Prostate gland (tissue), 2 donors: ENCODE data around the gene CLMP.

ENCODE experiments used
- POLR2A ChIP-seq: fragments of 450-650 bp; IDR thresholded peaks from one replicate; pipeline ENCODE4 v1.6.1; 2016; ENCODE audit warnings: antibody characterized with exemption, mild to moderate bottlenecking
- POLR2AphosphoS5 ChIP-seq: sonication (generic); formaldehyde crosslinking; IDR thresholded peaks from one replicate; pipeline ENCODE4 v1.6.1; 2017; ENCODE audit warnings: antibody characterized with exemption
- TF ChIP-seq, protein P1 (sequence below), 4 experiments: fragments of 200-600 bp in 2 of 4; fragments of 450-650 bp in 2 of 4; sonication (generic) in 2 of 4; IDR thresholded peaks; 1 replicate in 3 of 4; 2 replicates in 1 of 4; pipeline ENCODE4 v1.5.1; 2016 to 2019; ENCODE audit warnings: antibody characterized with exemption in 4 of 4, mild to moderate bottlenecking in 2 of 4, moderate library complexity in 2 of 4

DNA sequence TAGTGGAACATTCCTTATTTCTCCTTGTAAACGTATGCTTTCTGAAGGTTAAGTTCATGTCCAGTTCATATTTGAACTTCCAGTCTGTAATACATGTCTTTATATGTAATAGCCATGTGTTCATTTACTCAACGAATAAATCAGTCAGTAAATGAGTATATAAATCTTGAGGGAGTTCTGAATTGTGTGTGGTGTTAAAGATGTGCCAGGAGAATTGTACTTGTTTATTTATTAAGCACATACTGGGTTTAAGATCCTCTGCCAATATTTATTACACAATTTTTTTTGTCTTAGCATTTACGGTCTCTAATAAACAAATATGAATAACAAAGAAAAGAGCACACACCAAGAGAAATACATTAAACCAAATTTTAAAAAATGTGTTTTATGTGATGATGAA lies 26.5 kb upstream of the CLMP start:
- TF ChIP-seq, protein P1, sequence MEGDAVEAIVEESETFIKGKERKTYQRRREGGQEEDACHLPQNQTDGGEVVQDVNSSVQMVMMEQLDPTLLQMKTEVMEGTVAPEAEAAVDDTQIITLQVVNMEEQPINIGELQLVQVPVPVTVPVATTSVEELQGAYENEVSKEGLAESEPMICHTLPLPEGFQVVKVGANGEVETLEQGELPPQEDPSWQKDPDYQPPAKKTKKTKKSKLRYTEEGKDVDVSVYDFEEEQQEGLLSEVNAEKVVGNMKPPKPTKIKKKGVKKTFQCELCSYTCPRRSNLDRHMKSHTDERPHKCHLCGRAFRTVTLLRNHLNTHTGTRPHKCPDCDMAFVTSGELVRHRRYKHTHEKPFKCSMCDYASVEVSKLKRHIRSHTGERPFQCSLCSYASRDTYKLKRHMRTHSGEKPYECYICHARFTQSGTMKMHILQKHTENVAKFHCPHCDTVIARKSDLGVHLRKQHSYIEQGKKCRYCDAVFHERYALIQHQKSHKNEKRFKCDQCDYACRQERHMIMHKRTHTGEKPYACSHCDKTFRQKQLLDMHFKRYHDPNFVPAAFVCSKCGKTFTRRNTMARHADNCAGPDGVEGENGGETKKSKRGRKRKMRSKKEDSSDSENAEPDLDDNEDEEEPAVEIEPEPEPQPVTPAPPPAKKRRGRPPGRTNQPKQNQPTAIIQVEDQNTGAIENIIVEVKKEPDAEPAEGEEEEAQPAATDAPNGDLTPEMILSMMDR (IDR thresholded peaks at IDR 0.05), result no peak
- TF ChIP-seq POLR2AphosphoS5, result peak; percentile 30
- TF ChIP-seq POLR2A, result no peak
